HCT116 (cell line): Measurements from ENCODE around the gene SH2D2A. TPM values are rescaled to one million over a fixed set of nuclear protein-coding genes. Genes with fewer than 3 reads are reported as not detected.

Source experiments
- ATAC-seq: fragments of 200-7000 bp; cut with Tn5 transposase; 2 replicates; pipeline ENCODE4 v1.9.1; 2020; ENCODE audit warnings: mild to moderate bottlenecking, moderate library complexity
- BruUV-seq: library from RNA; stranded (reverse); fragments of 400-500 nt; replicated peaks from 2 replicates; lab custom pipeline; 2021; lab: Mats Ljungman, UMichigan
- CTCF ChIA-PET: fragments of 300-600 bp; sonication (Branson Sonifier 250); formaldehyde crosslinking; loops from one replicate; lab custom pipeline; 2021; ENCODE audit warnings: antibody characterized with exemption; lab: Charles Lee
- POLR2A ChIA-PET: fragments of 300-600, 350-600 bp; sonication (Branson Sonifier 250); formaldehyde crosslinking; loops from one replicate; lab custom pipeline; 2021; ENCODE audit warnings: antibody characterized with exemption; lab: Charles Lee
- RAD21 ChIA-PET, 2 experiments: fragments of 300-600 bp; sonication (Branson Sonifier 250); formaldehyde crosslinking; loops; one replicate each; lab custom pipeline; 2023; ENCODE audit warnings: low total read pairs in 2 of 2; ENCODE audit not compliant: uncharacterized antibody in 2 of 2, unreplicated experiment in 2 of 2, low non-redundant PET in 1 of 2; lab: Charles Lee
- DNase-seq: peaks from one replicate; pipeline ENCODE4 v3.0.0-alpha.2; 2010; ENCODE audit warnings: low read depth, low spot score
- H2AFZ ChIP-seq: fragments of 200-600 bp; shearing (Covaris generic), sonication (generic); 2 replicates; pipeline ENCODE4 v1.6.1; 2017; ENCODE audit warnings: low read depth, mixed run types, mixed read lengths, antibody characterized with exemption, low read length; ENCODE audit not compliant: poor library complexity, severe bottlenecking
- H3K27ac ChIP-seq: 2 replicates; pipeline ENCODE4 v1.5.1; 2012; ENCODE audit warnings: low read depth, low read length
- H3K27me3 ChIP-seq: fragments of 200-600 bp; sonication (generic); 2 replicates; pipeline ENCODE4 v1.6.1; 2016; ENCODE audit warnings: mixed run types, low read length, mixed read lengths; ENCODE audit not compliant: insufficient read depth
- H3K36me3 ChIP-seq, 2 experiments: fragments of 200-500 bp in 1 of 2; fragments of 200-600 bp in 1 of 2; sonication (Bioruptor generic) in 1 of 2; sonication (generic) in 1 of 2; 2 replicates each; pipeline versions ENCODE4 v1.5.1 to v1.6.1; 2014 to 2016; ENCODE audit warnings: low read length in 2 of 2, inconsistent platforms in 1 of 2, mixed read lengths in 1 of 2, mixed run types in 1 of 2; ENCODE audit not compliant: insufficient read depth in 2 of 2, control insufficient read depth in 1 of 2
- H3K4me1 ChIP-seq, 2 experiments: fragments of 200-600 bp in 1 of 2; sonication (generic) in 1 of 2; 2 replicates each; pipeline versions ENCODE4 v1.5.1 to v1.6.1; 2012 to 2017; ENCODE audit warnings: low read length in 2 of 2, inconsistent platforms in 1 of 2, mild to moderate bottlenecking in 1 of 2, mixed read lengths in 1 of 2, mixed run types in 1 of 2, moderate library complexity in 1 of 2; ENCODE audit not compliant: insufficient read depth in 2 of 2, control insufficient read depth in 1 of 2
- H3K4me2 ChIP-seq: fragments of 200-600 bp; sonication (generic); 2 replicates; pipeline ENCODE4 v1.6.1; 2017; ENCODE audit warnings: mixed run types, low read length, mixed read lengths
- H3K4me3 ChIP-seq, 2 experiments: fragments of 200-600 bp in 1 of 2; sonication (generic) in 1 of 2; replicated peaks in 1 of 2; 2 replicates each; pipeline ENCODE4 v1.5.1; 2011 to 2016; ENCODE audit warnings: low read length in 2 of 2, control low read depth in 1 of 2, low read depth in 1 of 2, mild to moderate bottlenecking in 1 of 2, mixed read lengths in 1 of 2, mixed run types in 1 of 2
- H3K79me2 ChIP-seq: fragments of 200-600 bp; sonication (generic); 2 replicates; pipeline ENCODE4 v1.6.1; 2017; ENCODE audit warnings: mild to moderate bottlenecking, mixed run types, low read length, moderate library complexity, mixed read lengths; ENCODE audit not compliant: insufficient read depth
- H3K9ac ChIP-seq: fragments of 200-600 bp; sonication (generic); 2 replicates; pipeline ENCODE4 v1.6.1; 2016; ENCODE audit warnings: low read length, mixed read lengths
- H3K9me2 ChIP-seq: fragments of 200-600 bp; sonication (generic), shearing (Covaris generic); 2 replicates; pipeline ENCODE4 v1.6.1; 2017; ENCODE audit warnings: mixed run types, mild to moderate bottlenecking, moderate library complexity; ENCODE audit not compliant: insufficient read depth
- H3K9me3 ChIP-seq, 2 experiments: fragments of 200-500 bp in 1 of 2; fragments of 200-600 bp in 1 of 2; sonication (Bioruptor generic) in 1 of 2; sonication (generic) in 1 of 2; 2 replicates each; pipeline ENCODE4 v1.6.1; 2014 to 2017; ENCODE audit warnings: low read length in 2 of 2, mixed read lengths in 2 of 2, inconsistent platforms in 1 of 2, low read depth in 1 of 2, mild to moderate bottlenecking in 1 of 2, mixed run types in 1 of 2, moderate library complexity in 1 of 2; ENCODE audit not compliant: control insufficient read depth in 1 of 2, insufficient read depth in 1 of 2
- H4K20me1 ChIP-seq: fragments of 200-600 bp; sonication (generic), shearing (Covaris generic); 2 replicates; pipeline ENCODE4 v1.6.1; 2017; ENCODE audit warnings: mixed run types, mild to moderate bottlenecking, moderate library complexity; ENCODE audit not compliant: insufficient read depth
- CBX3 ChIP-seq: IDR thresholded peaks from 2 replicates; pipeline ENCODE4 v1.6.1; 2012; ENCODE audit warnings: low read depth
- ELF1 ChIP-seq: IDR thresholded peaks from 2 replicates; pipeline ENCODE4 v1.6.1; 2012; ENCODE audit warnings: low read depth, borderline replicate concordance
- EZH2phosphoT487 ChIP-seq: fragments of 200-600 bp; IDR thresholded peaks from 2 replicates; pipeline ENCODE4 v1.6.1; 2018; ENCODE audit warnings: antibody characterized with exemption, borderline replicate concordance
- FOSL1 ChIP-seq: IDR thresholded peaks from 2 replicates; pipeline ENCODE4 v1.6.1; 2012; ENCODE audit warnings: low read depth
- JUND ChIP-seq: IDR thresholded peaks from 2 replicates; pipeline ENCODE4 v1.6.1; 2012
- POLR2AphosphoS5 ChIP-seq: IDR thresholded peaks from 2 replicates; pipeline ENCODE4 v1.6.1; 2011; ENCODE audit warnings: mild to moderate bottlenecking, low read depth, low read length, moderate library complexity
- REST ChIP-seq: IDR thresholded peaks from 2 replicates; pipeline ENCODE4 v1.6.1; 2012; ENCODE audit warnings: low read depth
- SIN3A ChIP-seq: IDR thresholded peaks from 2 replicates; pipeline ENCODE4 v1.6.1; 2012; ENCODE audit warnings: low read depth
- YY1 ChIP-seq: IDR thresholded peaks from 2 replicates; pipeline ENCODE4 v1.6.1; 2011; ENCODE audit warnings: low read length, low read depth, moderate library complexity, mild to moderate bottlenecking; ENCODE audit not compliant: insufficient replicate concordance; ENCODE audit errors: extremely low read depth
- ZBTB33 ChIP-seq: IDR thresholded peaks from 2 replicates; pipeline ENCODE4 v1.6.1; 2011; ENCODE audit warnings: mild to moderate bottlenecking, low read length, moderate library complexity; ENCODE audit not compliant: insufficient replicate concordance; ENCODE audit errors: extremely low read depth
- ZNF274 ChIP-seq: fragments of 200-500 bp; sonication (Bioruptor generic); IDR thresholded peaks from 2 replicates; pipeline ENCODE4 v1.6.1; 2014; ENCODE audit warnings: mild to moderate bottlenecking, low read depth, low read length, inconsistent platforms
- intact Hi-C: fragments of 100-400 bp; cut with micrococcal nuclease; formaldehyde crosslinking; loops from 2 replicates; pipeline ENCODE4 v1.10.0; 2022
- total RNA-seq: library from RNA; stranded (reverse); gene quantifications from one replicate; pipeline ENCODE4 v1.2.1, GENCODE V29; 2021; ENCODE audit not compliant: unreplicated experiment

SH2D2A gene
- total RNA-seq, 1 experiment from 2014 or later: 4.8 TPM

- RAD21 ChIA-PET: no interaction called here
- CTCF ChIA-PET: interaction anchor here (2.1 to 4.5 kb wide), 2 partner anchors 23 to 148 kb away, joined by 7 to 44 read pairs; partner anchors contain the start of genes INSRR and NTRK1
These were observed 20.2 kb upstream of the SH2D2A start for GRCh38 chr1:156836892-156837291.

More at GRCh38 chr1:156836892-156837291, 20.2 kb upstream of the SH2D2A start:
- POLR2A ChIA-PET: no interaction called here
- H3K27ac ChIP-seq: no peak overlapping the region
- H3K9me2 ChIP-seq: no peaks in the 10 kb centered on the region
- H3K9me3 ChIP-seq: no peaks in the 10 kb centered on the region
- TF ChIP-seq ZNF274 (no peak), JUND (no peak), ZBTB33 (no peak), REST (no peak), EZH2phosphoT487 (no peak), FOSL1 (no peak), YY1 (no peak), SIN3A (no peak), CBX3 (no peak), ELF1 (no peak), POLR2AphosphoS5 (no peak)
- TF ChIP-seq, all 23 proteins: peak for 0
- Histone ChIP-seq H3K79me2 (no peaks in the 10 kb centered on the region), H4K20me1 (no peaks in the 10 kb centered on the region), H3K27me3 (peaks cover 12% of the 10 kb centered on the region; the same call in 1 of the 2 replicates), H3K4me2 (no peak overlapping the region), H3K4me3 (no peak overlapping the region), H3K9ac (no peak overlapping the region), H3K36me3 (no peaks in the 10 kb centered on the region), H2AFZ (no peak overlapping the region), H3K4me1 (no peaks in the 10 kb centered on the region)
- no peak for DNase-seq
- no TSS peak for BruUV-seq
- ATAC-seq: no peak
- intact Hi-C loops: no loop called here
